ENCODE data around the gene ZNF326. TPM values are rescaled to one million over a fixed set of nuclear protein-coding genes. Genes with fewer than 3 reads are reported as not detected.

Gene ZNF326
- total RNA-seq, 4 donors from 2014 or later: 10.8 to 34.1 (median 17.0) TPM

- no peak overlapping the region for H3K4me3 ChIP-seq
- H3K27me3 ChIP-seq: no peaks in the 10 kb centered on the region
- H3K36me3 ChIP-seq: no peaks in the 10 kb centered on the region
- no peak for TF ChIP-seq EP300 (IDR thresholded peaks at IDR 0.05)
- TF ChIP-seq CTCF (IDR thresholded peaks at IDR 0.05): no peak
- no peak for TF ChIP-seq POLR2AphosphoS5 (IDR thresholded peaks at IDR 0.05)
- TF ChIP-seq POLR2A (IDR thresholded peaks at IDR 0.05): no peak
- WGBS: 100% methylated on average over 1 of the region's 1 CpG
- H3K9me3 ChIP-seq: no peaks in the 10 kb centered on the region
- no peak for DNase-seq (ENCODE audit: low spot score in 2 of 2)
- no peak overlapping the region for H3K27ac ChIP-seq
- H3K4me1 ChIP-seq: peaks cover 13% of the 10 kb centered on the region
These were observed 40.5 kb upstream of the ZNF326 start for GRCh38 chr1:89954401-89954800.

- H3K36me3 ChIP-seq: no peaks in the 10 kb centered on the region
- DNase-seq (ENCODE audit: low spot score in 2 of 2): no peak
- H3K4me1 ChIP-seq: peaks cover 13% of the 10 kb centered on the region
- H3K4me3 ChIP-seq: no peak overlapping the region
- H3K9me3 ChIP-seq: no peaks in the 10 kb centered on the region
- H3K27ac ChIP-seq: no peak overlapping the region
- no peaks in the 10 kb centered on the region for H3K27me3 ChIP-seq
- no peak for TF ChIP-seq POLR2AphosphoS5 (IDR thresholded peaks at IDR 0.05)
- TF ChIP-seq CTCF (IDR thresholded peaks at IDR 0.05): no peak
- no peak for TF ChIP-seq POLR2A (IDR thresholded peaks at IDR 0.05)
- TF ChIP-seq EP300 (IDR thresholded peaks at IDR 0.05): no peak
- WGBS: 94% methylated on average over 7 of the region's 7 CpGs
These were observed 39.4 kb upstream of the ZNF326 start for GRCh38 chr1:89955311-89956205.

GRCh38 chr1:89957107-89957506 lies 37.8 kb upstream of the ZNF326 start:
- TF ChIP-seq EP300 (IDR thresholded peaks at IDR 0.05): no peak
- TF ChIP-seq CTCF (IDR thresholded peaks at IDR 0.05): no peak
- TF ChIP-seq POLR2A (IDR thresholded peaks at IDR 0.05): no peak
- no peak for TF ChIP-seq POLR2AphosphoS5 (IDR thresholded peaks at IDR 0.05)
- DNase-seq (ENCODE audit: low spot score in 2 of 2): no peak
- H3K36me3 ChIP-seq: no peaks in the 10 kb centered on the region

GRCh38 chr1:89958851-89959654 lies 35.9 kb upstream of the ZNF326 start:
- Histone ChIP-seq H3K4me3 (no peak overlapping the region), H3K9me3 (no peaks in the 10 kb centered on the region), H3K36me3 (no peaks in the 10 kb centered on the region), H3K27me3 (no peaks in the 10 kb centered on the region), H3K4me1 (peaks cover under 1% of the 10 kb centered on the region), H3K27ac (no peak overlapping the region)
- no peak for TF ChIP-seq CTCF (IDR thresholded peaks at IDR 0.05)
- TF ChIP-seq POLR2A (IDR thresholded peaks at IDR 0.05): no peak
- TF ChIP-seq EP300 (IDR thresholded peaks at IDR 0.05): no peak
- TF ChIP-seq POLR2AphosphoS5 (IDR thresholded peaks at IDR 0.05): no peak
- no peak for DNase-seq (ENCODE audit: low spot score in 2 of 2)
- 92% methylated on average over 7 of the region's 7 CpGs for WGBS

More at GRCh38 chr1:89957107-89957506, 37.8 kb upstream of the ZNF326 start:
- Histone ChIP-seq H3K27me3 (no peaks in the 10 kb centered on the region), H3K27ac (no peak overlapping the region), H3K4me3 (no peak overlapping the region), H3K4me1 (peaks cover 13% of the 10 kb centered on the region), H3K9me3 (no peaks in the 10 kb centered on the region)
- 24% methylated on average over 1 of the region's 1 CpG for WGBS

- no peak for TF ChIP-seq EP300 (IDR thresholded peaks at IDR 0.05)
- no peak for TF ChIP-seq POLR2AphosphoS5 (IDR thresholded peaks at IDR 0.05)
- TF ChIP-seq POLR2A (IDR thresholded peaks at IDR 0.05): no peak
- TF ChIP-seq CTCF (IDR thresholded peaks at IDR 0.05): no peak
- Histone ChIP-seq H3K9me3 (no peaks in the 10 kb centered on the region), H3K27ac (no peak overlapping the region), H3K27me3 (no peaks in the 10 kb centered on the region), H3K4me1 (no peaks in the 10 kb centered on the region), H3K4me3 (no peak overlapping the region), H3K36me3 (no peaks in the 10 kb centered on the region)
- DNase-seq (ENCODE audit: low spot score in 2 of 2): no peak
- WGBS: 97% methylated on average over 2 of the region's 2 CpGs
These were observed 35.2 kb upstream of the ZNF326 start for GRCh38 chr1:89959719-89960118.

All from suprapubic skin (tissue), 4 donors.